ENCODE results near the gene UFM1.

GRCh38 chr13:38394777-38395496 is 45.3 kb downstream of the UFM1 start:
- TF ChIP-seq POLR2A (IDR thresholded peaks at IDR 0.05) (no peak), CTCF (IDR thresholded peaks at IDR 0.05) (no peak)
